Panc1 (cell line): Measurements from ENCODE around the gene DOCK3. TPM values are rescaled to one million over a fixed set of nuclear protein-coding genes. Genes with fewer than 3 reads are reported as not detected.
"Not testable (repeated sequence)": the region's sequence is repeated elsewhere in the genome, so short reads cannot be mapped to it uniquely, and the experiment has no call there.

Source experiments
- ATAC-seq: fragments of 200-7000 bp; cut with Tn5 transposase; 2 replicates; pipeline ENCODE4 v1.9.1; 2020; ENCODE audit warnings: mild to moderate bottlenecking, moderate library complexity
- BruUV-seq: library from RNA; stranded (reverse); fragments of 400-500 nt; replicated peaks from 2 replicates; lab custom pipeline; 2021; lab: Mats Ljungman, UMichigan
- CTCF ChIA-PET: fragments of 300-600 bp; sonication (Branson Sonifier 250); formaldehyde crosslinking; loops from one replicate; lab custom pipeline; 2022; ENCODE audit warnings: antibody characterized with exemption; lab: Charles Lee
- POLR2A ChIA-PET: fragments of 300-600 bp; sonication (Branson Sonifier 250); formaldehyde crosslinking; loops from one replicate; lab custom pipeline; 2022; ENCODE audit warnings: antibody characterized with exemption; lab: Charles Lee
- DNase-seq: peaks from one replicate; pipeline ENCODE4 v3.0.0-alpha.2; 2010; ENCODE audit warnings: low read depth, low spot score
- H3K27ac ChIP-seq: 2 replicates; pipeline ENCODE4 v1.5.1; 2011; ENCODE audit warnings: mild to moderate bottlenecking, low read length, inconsistent platforms
- H3K27me3 ChIP-seq: fragments of 200-500 bp; sonication (Bioruptor generic); 2 replicates; pipeline ENCODE4 v1.6.0; 2014; ENCODE audit warnings: low read length, inconsistent platforms; ENCODE audit not compliant: control insufficient read depth, insufficient read depth
- H3K36me3 ChIP-seq: fragments of 200-500 bp; sonication (Bioruptor generic); 2 replicates; pipeline ENCODE4 v1.5.1; 2014; ENCODE audit warnings: inconsistent platforms, mild to moderate bottlenecking, low read length, moderate library complexity; ENCODE audit not compliant: control insufficient read depth, insufficient read depth
- H3K4me1 ChIP-seq: 2 replicates; pipeline ENCODE4 v1.5.1; 2011; ENCODE audit warnings: inconsistent platforms, mild to moderate bottlenecking, low read length, moderate library complexity; ENCODE audit not compliant: control insufficient read depth, insufficient read depth
- H3K4me3 ChIP-seq, 2 experiments: 2 replicates each; pipeline ENCODE4 v1.5.1; 2011 to 2012; ENCODE audit warnings: low read depth in 2 of 2, low read length in 2 of 2, mild to moderate bottlenecking in 2 of 2, inconsistent platforms in 1 of 2, moderate library complexity in 1 of 2
- H3K9me3 ChIP-seq: fragments of 200-500 bp; sonication (Bioruptor generic); 2 replicates; pipeline ENCODE4 v1.5.1; 2014; ENCODE audit warnings: low read depth, mild to moderate bottlenecking, inconsistent platforms, low read length, moderate library complexity; ENCODE audit not compliant: control insufficient read depth, insufficient read depth
- CTCF ChIP-seq: fragments of 450-650 bp; IDR thresholded peaks from 2 replicates; pipeline ENCODE4 v1.5.1; 2017; ENCODE audit warnings: mild to moderate bottlenecking
- POLR2AphosphoS5 ChIP-seq: IDR thresholded peaks from 2 replicates; pipeline ENCODE4 v1.6.1; 2012; ENCODE audit warnings: mild to moderate bottlenecking, low read depth, low read length, moderate library complexity
- REST ChIP-seq, 2 experiments: IDR thresholded peaks; 2 replicates each; pipeline ENCODE4 v1.6.1; 2011 to 2012; ENCODE audit warnings: low read depth in 2 of 2, control low read depth in 1 of 2, low read length in 1 of 2, mild to moderate bottlenecking in 1 of 2, moderate library complexity in 1 of 2; ENCODE audit not compliant: insufficient read depth in 1 of 2
- SIN3A ChIP-seq: IDR thresholded peaks from 2 replicates; pipeline ENCODE4 v1.6.1; 2012; ENCODE audit warnings: low read depth, mild to moderate bottlenecking, low read length, moderate library complexity, borderline replicate concordance; ENCODE audit not compliant: insufficient read depth
- TCF7L2 ChIP-seq: IDR thresholded peaks from 2 replicates; pipeline ENCODE4 v1.6.1; 2011; ENCODE audit warnings: mild to moderate bottlenecking, low read depth, low read length, inconsistent platforms
- in situ Hi-C: cut with HindIII; loops from 2 replicates; pipeline ENCODE4 v1.10.0; 2016; ENCODE audit warnings: low sequenced_read_pairs, low pct_unique_long_range_greater_than_20kb
- intact Hi-C: fragments of 100-400 bp; cut with micrococcal nuclease; formaldehyde crosslinking; loops from one replicate; pipeline ENCODE4 v1.10.0; 2022; ENCODE audit not compliant: unreplicated experiment
- total RNA-seq: library from RNA; stranded (reverse); gene quantifications from one replicate; pipeline ENCODE4 v1.2.1, GENCODE V29; 2021; ENCODE audit not compliant: unreplicated experiment

DOCK3 gene
- total RNA-seq, 1 experiment from 2014 or later = 0.21 TPM

DNA sequence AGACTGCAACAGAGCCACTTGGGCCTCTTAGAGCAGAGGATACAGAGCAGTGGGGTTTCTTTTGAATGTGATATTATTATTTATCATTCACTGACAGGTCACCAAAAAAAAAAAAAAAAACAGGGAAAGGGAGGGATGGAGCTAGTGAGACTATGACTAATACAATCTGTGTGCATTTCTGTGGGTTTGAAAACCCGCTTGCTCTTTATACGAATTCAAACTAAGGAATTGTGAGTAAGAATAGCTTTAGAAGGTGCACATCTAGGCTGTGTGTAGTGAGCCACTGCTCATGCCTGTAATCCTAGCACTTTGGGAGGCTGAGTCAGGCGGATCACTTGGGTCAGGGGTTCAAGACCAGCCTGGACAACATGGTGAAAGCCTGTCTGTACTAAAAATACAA is 523.8 kb downstream of the DOCK3 start:
- no TSS peak for BruUV-seq
- no peaks in the 10 kb centered on the region for H3K36me3 ChIP-seq
- H3K4me3 ChIP-seq = no peak overlapping the region
- H3K27ac ChIP-seq = no peak overlapping the region
- intact Hi-C loops = no loop called here
- no peak for TF ChIP-seq SIN3A
- no peaks in the 10 kb centered on the region for H3K27me3 ChIP-seq
- in situ Hi-C loops = no loop called here
- ChIA-PET CTCF (no interaction called here), POLR2A (no interaction called here)
- ATAC-seq (no peak), DNase-seq (no peak)
- H3K9me3 ChIP-seq = no peaks in the 10 kb centered on the region
- H3K4me1 ChIP-seq = no peaks in the 10 kb centered on the region

DNA sequence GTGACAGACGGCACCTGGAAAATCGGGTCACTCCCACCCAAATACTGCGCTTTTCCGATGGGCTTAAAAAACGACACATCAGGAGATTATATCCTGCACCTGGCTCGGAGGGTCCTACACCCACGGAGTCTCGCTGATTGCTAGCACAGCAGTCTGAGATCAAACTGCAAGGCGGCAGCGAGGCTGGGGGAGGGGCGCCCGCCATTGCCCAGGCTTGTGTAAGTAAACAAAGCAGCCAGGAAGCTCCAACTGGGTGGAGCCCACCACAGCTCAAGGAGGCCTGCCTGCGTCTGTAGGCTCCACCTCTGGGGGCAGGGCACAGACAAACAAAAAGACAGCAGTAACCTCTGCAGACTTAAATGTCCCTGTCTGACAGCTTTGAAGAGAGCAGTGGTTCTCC is 524.6 kb downstream of the DOCK3 start:
- DNase-seq, ATAC-seq, H3K27me3 ChIP-seq, BruUV-seq, POLR2A ChIA-PET, H3K36me3 ChIP-seq, intact Hi-C loops, H3K27ac ChIP-seq, H3K4me1 ChIP-seq, H3K9me3 ChIP-seq, in situ Hi-C loops, H3K4me3 ChIP-seq: not testable (repeated sequence)
- CTCF ChIA-PET = interaction anchor here (0.7 kb wide), 1 partner anchor 35 kb away, joined by 4 read pairs; no protein-coding TSS in a partner anchor

DNA sequence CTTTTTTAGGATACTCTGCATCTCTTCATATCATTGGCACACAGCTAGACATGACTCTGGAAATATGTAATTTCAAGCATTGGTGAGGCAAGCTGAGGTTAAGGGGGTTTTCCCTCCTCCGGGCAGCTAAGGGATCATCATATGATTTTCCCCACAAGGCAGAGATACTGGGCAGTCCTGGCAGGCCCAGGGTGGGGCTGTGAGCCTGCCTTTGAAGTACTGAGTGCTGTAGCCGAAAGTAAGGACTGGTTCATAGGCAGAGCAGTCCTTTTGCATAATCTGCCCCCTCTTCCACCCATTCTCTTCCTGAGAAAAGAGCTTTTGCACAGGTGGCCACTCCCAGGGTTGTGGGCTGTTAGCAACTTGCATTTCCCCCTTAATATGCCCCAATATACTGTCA is 541.6 kb downstream of the DOCK3 start:
- Histone ChIP-seq H3K4me3 (no peak overlapping the region), H3K4me1 (no peaks in the 10 kb centered on the region), H3K27me3 (no peaks in the 10 kb centered on the region; the same call in 1 of the 2 replicates), H3K36me3 (no peaks in the 10 kb centered on the region), H3K9me3 (no peaks in the 10 kb centered on the region), H3K27ac (no peak overlapping the region)
- TF ChIP-seq CTCF = no peak
- in situ Hi-C loops = no loop called here
- no TSS peak for BruUV-seq
- ATAC-seq = no peak
- ChIA-PET CTCF (no interaction called here), POLR2A (no interaction called here)
- no peak for DNase-seq
- intact Hi-C loops = no loop called here

DNA sequence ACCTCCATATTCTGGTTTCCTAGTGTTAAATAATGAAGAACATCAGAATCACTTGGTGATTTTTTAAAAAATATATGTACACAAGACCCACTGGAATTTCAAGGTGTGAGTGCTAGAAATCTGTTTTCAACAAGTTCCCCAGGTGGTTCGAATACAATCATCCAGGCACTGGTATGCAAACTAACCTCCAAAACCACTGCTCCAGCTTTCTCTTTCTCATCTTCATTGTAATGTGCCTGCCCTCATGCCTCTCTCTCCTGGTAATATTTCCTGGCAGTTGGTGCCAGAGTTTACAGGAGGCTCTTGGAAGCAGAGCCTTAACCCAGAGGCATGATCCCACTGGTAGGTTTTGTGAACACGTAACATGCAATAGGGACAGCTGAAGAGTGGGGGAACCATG is 547.2 kb downstream of the DOCK3 start:
- DNase-seq (no peak), ATAC-seq (no peak)
- CTCF ChIA-PET = no interaction called here
- no TSS peak for BruUV-seq
- Histone ChIP-seq H3K27me3 (no peaks in the 10 kb centered on the region), H3K4me3 (no peak overlapping the region), H3K9me3 (no peaks in the 10 kb centered on the region), H3K4me1 (no peaks in the 10 kb centered on the region), H3K36me3 (no peaks in the 10 kb centered on the region), H3K27ac (no peak overlapping the region)
- POLR2A ChIA-PET = no interaction called here
- in situ Hi-C loops = no loop called here
- TF ChIP-seq TCF7L2 (no peak), SIN3A (no peak), POLR2AphosphoS5 (no peak), CTCF (no peak), REST (IDR thresholded peaks at IDR 0.05; ENCODE audit: insufficient read depth in 1 of 2, low read depth in 2 of 2, low read length in 1 of 2) (no peak)
- intact Hi-C loops = no loop called here
